WTC11 (cell line): ENCODE data around the gene RPL36. TPM values are rescaled to one million over a fixed set of nuclear protein-coding genes. Genes with fewer than 3 reads are reported as not detected.
A peak's percentile ranks its signal among the peaks of the same experiment; 100 is the strongest.

Experiments used
- ATAC-seq: fragments of 200-7000 bp; cut with Tn5 transposase; 2 replicates; pipeline ENCODE4 v1.10.0; 2021; ENCODE audit warnings: mild to moderate bottlenecking, moderate library complexity
- CTCF ChIA-PET: fragments of 300-600 bp; sonication (Branson Sonifier 250); formaldehyde crosslinking; loops from one replicate; lab custom pipeline; 2021; ENCODE audit warnings: antibody characterized with exemption; lab: Charles Lee
- POLR2A ChIA-PET: fragments of 350-600 bp; sonication (Branson Sonifier 250); formaldehyde crosslinking; loops from one replicate; lab custom pipeline; 2021; ENCODE audit warnings: antibody characterized with exemption; lab: Charles Lee
- DNase-seq: peaks from one replicate; pipeline ENCODE4 v3.0.0; 2021; ENCODE audit warnings: low spot score
- H3K27ac Mint-ChIP-seq: 2 replicates; pipeline ENCODE4 v1.8.0; 2021; ENCODE audit warnings: mixed read lengths
- H3K27me3 Mint-ChIP-seq: 2 replicates; pipeline ENCODE4 v1.8.0; 2021; ENCODE audit warnings: low read depth, mild to moderate bottlenecking, moderate library complexity, mixed read lengths
- H3K36me3 Mint-ChIP-seq: 2 replicates; pipeline ENCODE4 v1.8.0; 2021; ENCODE audit warnings: mixed read lengths
- H3K4me1 Mint-ChIP-seq: 2 replicates; pipeline ENCODE4 v1.8.0; 2022; ENCODE audit warnings: mixed read lengths
- H3K4me3 Mint-ChIP-seq: 2 replicates; pipeline ENCODE4 v1.8.0; 2021; ENCODE audit warnings: mild to moderate bottlenecking, moderate library complexity, mixed read lengths
- H3K9me3 Mint-ChIP-seq: 2 replicates; pipeline ENCODE4 v1.8.0; 2021; ENCODE audit warnings: mixed read lengths
- AFF4 ChIP-seq: sonication (generic); formaldehyde crosslinking; IDR thresholded peaks from 2 replicates; pipeline ENCODE4 v1.8.1; 2023; ENCODE audit warnings: mild to moderate bottlenecking, missing genetic modification reagents, borderline replicate concordance
- CREB1 ChIP-seq: sonication (generic); formaldehyde crosslinking; IDR thresholded peaks from 2 replicates; pipeline ENCODE4 v1.8.0; 2023; ENCODE audit warnings: mild to moderate bottlenecking, missing genetic modification reagents
- E2F1 ChIP-seq: sonication (generic); formaldehyde crosslinking; IDR thresholded peaks from 2 replicates; pipeline ENCODE4 v1.8.0; 2022; ENCODE audit warnings: mild to moderate bottlenecking, missing genetic modification reagents
- ELF4 ChIP-seq: sonication (generic); formaldehyde crosslinking; IDR thresholded peaks from 2 replicates; pipeline ENCODE4 v1.8.1; 2022; ENCODE audit warnings: low read depth, mild to moderate bottlenecking, moderate library complexity, missing genetic modification reagents
- EMX1 ChIP-seq: fragments of 250-450 bp; sonication (Bioruptor Pico); IDR thresholded peaks from 2 replicates; pipeline ENCODE4 v1.8.0; 2021; ENCODE audit warnings: mild to moderate bottlenecking
- FOXJ3 ChIP-seq: sonication (generic); formaldehyde crosslinking; IDR thresholded peaks from 2 replicates; pipeline ENCODE4 v1.9.0; 2021; ENCODE audit warnings: missing genetic modification reagents, mild to moderate bottlenecking, borderline replicate concordance
- GRHL2 ChIP-seq: fragments of 250-450 bp; sonication (Bioruptor Pico); IDR thresholded peaks from 2 replicates; pipeline ENCODE4 v1.8.0; 2022; ENCODE audit warnings: mild to moderate bottlenecking, moderate library complexity; ENCODE audit not compliant: insufficient replicate concordance, severe bottlenecking
- HMGA2 ChIP-seq: fragments of 250-450 bp; sonication (Bioruptor Pico); IDR thresholded peaks from 2 replicates; pipeline ENCODE4 v1.4.0; 2021; ENCODE audit warnings: mild to moderate bottlenecking, moderate library complexity
- HMGXB4 ChIP-seq: sonication (generic); formaldehyde crosslinking; IDR thresholded peaks from 2 replicates; pipeline ENCODE4 v1.8.1; 2023; ENCODE audit warnings: mild to moderate bottlenecking, moderate library complexity, missing genetic modification reagents
- MXD4 ChIP-seq: fragments of 250-450 bp; sonication (Bioruptor Pico); IDR thresholded peaks from 2 replicates; pipeline ENCODE4 v1.8.0; 2021; ENCODE audit warnings: mild to moderate bottlenecking, moderate library complexity, borderline replicate concordance
- NFE2L1 ChIP-seq: sonication (generic); formaldehyde crosslinking; IDR thresholded peaks from 2 replicates; pipeline ENCODE4 v1.8.1; 2023; ENCODE audit warnings: missing genetic modification reagents
- SP1 ChIP-seq: sonication (generic); formaldehyde crosslinking; conservative IDR thresholded peaks from 2 replicates; pipeline ENCODE4 v1.8.1; 2022; ENCODE audit warnings: missing genetic modification reagents
- TCF7 ChIP-seq: sonication (generic); formaldehyde crosslinking; IDR thresholded peaks from 2 replicates; pipeline ENCODE4 v1.8.0; 2022; ENCODE audit warnings: mild to moderate bottlenecking, low read depth, missing genetic modification reagents, moderate library complexity
- TP53 ChIP-seq: sonication (generic); formaldehyde crosslinking; IDR thresholded peaks from 2 replicates; pipeline ENCODE4 v1.8.1; 2023; ENCODE audit warnings: mild to moderate bottlenecking, missing genetic modification reagents
- ZNF138 ChIP-seq: sonication (generic); formaldehyde crosslinking; conservative IDR thresholded peaks from 2 replicates; pipeline ENCODE4 v1.8.1; 2022; ENCODE audit warnings: mild to moderate bottlenecking, moderate library complexity, missing genetic modification reagents
- ZNF232 ChIP-seq: sonication (generic); formaldehyde crosslinking; IDR thresholded peaks from 2 replicates; pipeline ENCODE4 v1.8.0; 2022; ENCODE audit warnings: mild to moderate bottlenecking, missing genetic modification reagents
- ZNF416 ChIP-seq: fragments of 250-450 bp; sonication (Bioruptor Pico); IDR thresholded peaks from 2 replicates; pipeline ENCODE4 v1.9.0; 2021; ENCODE audit warnings: mild to moderate bottlenecking, inconsistent platforms
- ZNF423 ChIP-seq: fragments of 250-450 bp; sonication (Bioruptor Pico); IDR thresholded peaks from 2 replicates; pipeline ENCODE4 v2.1.2; 2022; ENCODE audit warnings: mild to moderate bottlenecking, moderate library complexity
- total RNA-seq: library from RNA; stranded (reverse); gene quantifications from 3 replicates; pipeline ENCODE4 v1.2.3, GENCODE V29; 2021
- TF ChIP-seq, protein P1 (sequence below): sonication (generic); formaldehyde crosslinking; IDR thresholded peaks from 2 replicates; pipeline ENCODE4 v1.8.1; 2022; ENCODE audit warnings: missing genetic modification reagents, borderline replicate concordance
- TF ChIP-seq, protein P2 (sequence below): sonication (generic); formaldehyde crosslinking; conservative IDR thresholded peaks from 2 replicates; pipeline ENCODE4 v1.8.1; 2022; ENCODE audit warnings: mild to moderate bottlenecking, missing genetic modification reagents

RPL36 gene
- total RNA-seq, 1 experiment from 2014 or later, result 1,080 TPM

- no peaks in the 10 kb centered on the region for H3K4me1 Mint-ChIP-seq
- TF ChIP-seq EMX1 (CRISPR knock-in tag) (no peak), CREB1 (CRISPR knock-in tag) (no peak), ZNF232 (CRISPR knock-in tag) (no peak), SP1 (no peak), HMGXB4 (CRISPR knock-in tag) (no peak), HMGA2 (CRISPR knock-in tag) (no peak), FOXJ3 (no peak), TCF7 (CRISPR knock-in tag) (no peak), ZNF138 (no peak), TP53 (CRISPR knock-in tag) (no peak), ZNF423 (CRISPR knock-in tag) (no peak), GRHL2 (no peak), E2F1 (CRISPR knock-in tag) (no peak)
- TF ChIP-seq, protein P1, sequence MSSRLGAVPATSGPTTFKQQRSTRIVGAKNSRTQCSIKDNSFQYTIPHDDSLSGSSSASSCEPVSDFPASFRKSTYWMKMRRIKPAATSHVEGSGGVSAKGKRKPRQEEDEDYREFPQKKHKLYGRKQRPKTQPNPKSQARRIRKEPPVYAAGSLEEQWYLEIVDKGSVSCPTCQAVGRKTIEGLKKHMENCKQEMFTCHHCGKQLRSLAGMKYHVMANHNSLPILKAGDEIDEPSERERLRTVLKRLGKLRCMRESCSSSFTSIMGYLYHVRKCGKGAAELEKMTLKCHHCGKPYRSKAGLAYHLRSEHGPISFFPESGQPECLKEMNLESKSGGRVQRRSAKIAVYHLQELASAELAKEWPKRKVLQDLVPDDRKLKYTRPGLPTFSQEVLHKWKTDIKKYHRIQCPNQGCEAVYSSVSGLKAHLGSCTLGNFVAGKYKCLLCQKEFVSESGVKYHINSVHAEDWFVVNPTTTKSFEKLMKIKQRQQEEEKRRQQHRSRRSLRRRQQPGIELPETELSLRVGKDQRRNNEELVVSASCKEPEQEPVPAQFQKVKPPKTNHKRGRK (CRISPR knock-in tag), result no peak
- TF ChIP-seq, all 79 proteins: peak for 0
- DNase-seq (no peak), ATAC-seq (no peak)
- H3K36me3 Mint-ChIP-seq, result peaks cover 80% of the 10 kb centered on the region
- no peaks in the 10 kb centered on the region for H3K9me3 Mint-ChIP-seq
- no peak overlapping the region for H3K27ac Mint-ChIP-seq
- POLR2A ChIA-PET, result no interaction called here
- no peak overlapping the region for H3K4me3 Mint-ChIP-seq
- CTCF ChIA-PET, result no interaction called here
- H3K27me3 Mint-ChIP-seq, result no peaks in the 10 kb centered on the region
Observed at GRCh38 chr19:5652261-5652660, 37.8 kb upstream of the RPL36 start.

- Mint-ChIP-seq H3K36me3 (peaks cover 74% of the 10 kb centered on the region), H3K4me3 (no peak overlapping the region), H3K27ac (peak overlapping the region; percentile 9; the same call in 1 of the 2 replicates), H3K9me3 (no peaks in the 10 kb centered on the region), H3K4me1 (no peaks in the 10 kb centered on the region), H3K27me3 (no peaks in the 10 kb centered on the region)
- DNase-seq (no peak), ATAC-seq (no peak)
- TF ChIP-seq MXD4 (no peak), NFE2L1 (no peak), ZNF416 (CRISPR knock-in tag) (no peak), AFF4 (no peak), ELF4 (CRISPR knock-in tag) (no peak)
- TF ChIP-seq, protein P2, sequence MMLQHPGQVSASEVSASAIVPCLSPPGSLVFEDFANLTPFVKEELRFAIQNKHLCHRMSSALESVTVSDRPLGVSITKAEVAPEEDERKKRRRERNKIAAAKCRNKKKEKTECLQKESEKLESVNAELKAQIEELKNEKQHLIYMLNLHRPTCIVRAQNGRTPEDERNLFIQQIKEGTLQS, result no peak
- POLR2A ChIA-PET, result no interaction called here
- CTCF ChIA-PET, result no interaction called here
Observed at GRCh38 chr19:5654931-5655330, 35.2 kb upstream of the RPL36 start.
